NCI-H526 (cell line): ENCODE data around the gene XPO1.
"Not testable (repeated sequence)": the region's sequence is repeated elsewhere in the genome, so short reads cannot be mapped to it uniquely, and the experiment has no call there.

ENCODE experiments used
- DNase-seq, 2 experiments: peaks; one replicate each; lab custom pipeline; 2025; lab: John Stamatoyannopoulos, UW

The XPO1 gene

GRCh38 chr2:61469424-61470121 is 68.6 kb downstream of the XPO1 start:
- DNase-seq = peak in 1 of 2 experiments; percentile 43

GRCh38 chr2:61468231-61468630 is 69.9 kb downstream of the XPO1 start:
- DNase-seq = not testable (repeated sequence)

- DNase-seq = no peak
These were observed 73.1 kb downstream of the XPO1 start for GRCh38 chr2:61465045-61465444.

GRCh38 chr2:61463769-61464475 is 74.2 kb downstream of the XPO1 start:
- DNase-seq = peak in 1 of 2 experiments; percentile 27

- no peak for DNase-seq
These were observed 76.8 kb downstream of the XPO1 start for GRCh38 chr2:61461404-61461803.

GRCh38 chr2:61460163-61460562 is 78.0 kb downstream of the XPO1 start:
- DNase-seq = no peak

GRCh38 chr2:61456746-61457420 is 81.3 kb downstream of the XPO1 start:
- DNase-seq = no peak

- DNase-seq = no peak
These were observed 81.9 kb downstream of the XPO1 start for GRCh38 chr2:61456070-61456745.

- DNase-seq = not testable (repeated sequence)
These were observed 83.2 kb downstream of the XPO1 start for GRCh38 chr2:61454972-61455371.

- DNase-seq = no peak
These were observed 83.8 kb downstream of the XPO1 start for GRCh38 chr2:61454383-61454782.

GRCh38 chr2:61452392-61452791 is 85.8 kb downstream of the XPO1 start:
- no peak for DNase-seq

- DNase-seq = no peak
These were observed 87.0 kb downstream of the XPO1 start for GRCh38 chr2:61451178-61451577.

- no peak for DNase-seq
These were observed 88.0 kb downstream of the XPO1 start for GRCh38 chr2:61450144-61450543.

GRCh38 chr2:61448229-61448628 is 89.9 kb downstream of the XPO1 start:
- DNase-seq = no peak

- not testable (repeated sequence) for DNase-seq
These were observed 91.2 kb downstream of the XPO1 start for GRCh38 chr2:61446971-61447370.

- DNase-seq = peak; percentile 67 to 72
These were observed 94.7 kb downstream of the XPO1 start for GRCh38 chr2:61443342-61444041.

- DNase-seq = no peak
These were observed 98.7 kb downstream of the XPO1 start for GRCh38 chr2:61439241-61440002.

- no peak for DNase-seq
These were observed 99.5 kb downstream of the XPO1 start for GRCh38 chr2:61438670-61439069.

- DNase-seq = no peak
These were observed 101.0 kb downstream of the XPO1 start for GRCh38 chr2:61437170-61437569.

- no peak for DNase-seq
These were observed 102.1 kb downstream of the XPO1 start for GRCh38 chr2:61436092-61436491.

- no peak for DNase-seq
These were observed 102.9 kb downstream of the XPO1 start for GRCh38 chr2:61435291-61435690.
